ENCODE data around the gene GPR143. TPM values are rescaled to one million over a fixed set of nuclear protein-coding genes. Genes with fewer than 3 reads are reported as not detected.
A peak's percentile ranks its signal among the peaks of the same experiment; 100 is the strongest.

GPR143 gene
- total and polyA plus RNA-seq, 2 experiments from 2014 or later: 6.3 to 12.8 TPM

GRCh38 chrX:9700555-9700954, 65.1 kb downstream of the GPR143 start:
- Histone ChIP-seq H3K4me3 (no peak overlapping the region), H3K27ac (no peak overlapping the region), H3K4me1 (ENCODE audit: low read depth) (peaks cover 8% of the 10 kb centered on the region), H3K36me3 (peaks cover 14% of the 10 kb centered on the region), H3K27me3 (no peaks in the 10 kb centered on the region), H3K9me3 (ENCODE audit: low read depth) (no peaks in the 10 kb centered on the region)
- peak in 1 of 2 donors; percentile 21 for DNase-seq (ENCODE audit: low read depth in 1 of 2, low spot score in 1 of 2)
- TF ChIP-seq, protein P1, sequence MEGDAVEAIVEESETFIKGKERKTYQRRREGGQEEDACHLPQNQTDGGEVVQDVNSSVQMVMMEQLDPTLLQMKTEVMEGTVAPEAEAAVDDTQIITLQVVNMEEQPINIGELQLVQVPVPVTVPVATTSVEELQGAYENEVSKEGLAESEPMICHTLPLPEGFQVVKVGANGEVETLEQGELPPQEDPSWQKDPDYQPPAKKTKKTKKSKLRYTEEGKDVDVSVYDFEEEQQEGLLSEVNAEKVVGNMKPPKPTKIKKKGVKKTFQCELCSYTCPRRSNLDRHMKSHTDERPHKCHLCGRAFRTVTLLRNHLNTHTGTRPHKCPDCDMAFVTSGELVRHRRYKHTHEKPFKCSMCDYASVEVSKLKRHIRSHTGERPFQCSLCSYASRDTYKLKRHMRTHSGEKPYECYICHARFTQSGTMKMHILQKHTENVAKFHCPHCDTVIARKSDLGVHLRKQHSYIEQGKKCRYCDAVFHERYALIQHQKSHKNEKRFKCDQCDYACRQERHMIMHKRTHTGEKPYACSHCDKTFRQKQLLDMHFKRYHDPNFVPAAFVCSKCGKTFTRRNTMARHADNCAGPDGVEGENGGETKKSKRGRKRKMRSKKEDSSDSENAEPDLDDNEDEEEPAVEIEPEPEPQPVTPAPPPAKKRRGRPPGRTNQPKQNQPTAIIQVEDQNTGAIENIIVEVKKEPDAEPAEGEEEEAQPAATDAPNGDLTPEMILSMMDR (IDR thresholded peaks at IDR 0.05; ENCODE audit: low read depth, low read length): no peak

- Histone ChIP-seq H3K4me3 (no peak overlapping the region), H3K9me3 (ENCODE audit: low read depth) (no peaks in the 10 kb centered on the region), H3K36me3 (peaks cover 19% of the 10 kb centered on the region), H3K4me1 (ENCODE audit: low read depth) (peaks cover 8% of the 10 kb centered on the region), H3K27me3 (no peaks in the 10 kb centered on the region), H3K27ac (no peak overlapping the region)
- TF ChIP-seq, protein P1 (IDR thresholded peaks at IDR 0.05; ENCODE audit: low read depth, low read length): no peak
- DNase-seq (ENCODE audit: low read depth in 1 of 2, low spot score in 1 of 2): no peak
Measured at GRCh38 chrX:9698576-9698975, 67.1 kb downstream of the GPR143 start.

DNA sequence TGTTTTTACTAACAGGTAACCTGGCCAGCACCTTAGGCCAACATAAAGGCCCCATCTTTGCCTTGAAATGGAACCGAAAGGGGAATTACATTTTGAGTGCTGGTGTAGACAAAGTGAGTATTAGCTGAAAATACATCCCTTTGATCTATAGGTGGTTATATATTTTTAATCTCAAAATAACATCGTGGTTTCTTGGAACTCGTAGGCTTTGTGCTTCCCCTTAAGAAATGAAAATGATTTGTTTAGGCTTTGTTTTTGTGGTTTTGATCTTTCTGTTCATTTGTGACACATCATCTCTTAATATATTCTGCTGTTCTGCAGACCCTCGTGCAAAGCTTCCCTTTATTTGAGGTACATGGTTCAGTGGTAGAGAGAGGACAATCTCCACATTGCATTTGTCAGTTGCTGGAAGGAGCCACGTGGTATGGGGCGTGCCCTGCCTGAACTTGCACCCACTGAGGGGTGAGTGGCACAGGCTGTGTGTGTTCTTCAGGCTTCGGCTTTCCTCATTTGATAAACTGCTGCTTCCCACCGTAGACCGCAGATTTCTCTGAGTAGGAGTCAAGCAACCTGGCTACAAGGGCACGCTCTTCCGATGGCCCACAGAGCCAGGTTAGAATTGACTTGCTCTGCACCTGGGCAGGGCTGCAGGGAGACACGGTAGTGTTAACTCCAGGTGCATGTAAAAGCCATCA, 72.2 kb downstream of the GPR143 start:
- no peak overlapping the region for H3K27ac ChIP-seq
- H3K36me3 ChIP-seq: peaks cover 46% of the 10 kb centered on the region
- TF ChIP-seq, protein P1 (IDR thresholded peaks at IDR 0.05; ENCODE audit: low read depth, low read length): no peak
- H3K4me3 ChIP-seq: no peak overlapping the region
- H3K9me3 ChIP-seq (ENCODE audit: low read depth): no peaks in the 10 kb centered on the region
- no peak for DNase-seq (ENCODE audit: low read depth in 1 of 2, low spot score in 1 of 2)
- peaks cover 8% of the 10 kb centered on the region for H3K4me1 ChIP-seq (ENCODE audit: low read depth)
- H3K27me3 ChIP-seq: no peaks in the 10 kb centered on the region

DNA sequence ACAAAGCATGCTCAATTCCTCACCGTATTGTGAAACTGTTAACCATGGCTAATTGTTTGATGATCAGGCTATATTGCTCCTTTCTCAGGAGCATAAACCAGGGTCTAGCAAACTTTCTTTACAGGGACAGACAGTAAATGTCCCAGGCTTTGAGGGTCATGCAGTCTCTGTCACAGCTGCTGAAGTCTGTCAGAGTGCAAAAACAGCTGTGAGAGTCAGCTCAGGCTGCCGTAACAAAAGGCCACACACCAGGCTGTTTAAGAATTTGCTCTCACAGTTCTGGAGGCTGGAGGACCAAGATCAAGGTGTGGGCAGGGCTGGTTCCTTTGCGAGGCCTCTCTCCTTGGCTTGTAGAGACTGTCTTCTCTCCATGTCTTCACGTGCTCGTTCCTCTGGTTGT, 75.6 kb downstream of the GPR143 start:
- peaks cover 38% of the 10 kb centered on the region for H3K36me3 ChIP-seq
- H3K27ac ChIP-seq: no peak overlapping the region
- TF ChIP-seq, protein P1 (IDR thresholded peaks at IDR 0.05; ENCODE audit: low read depth, low read length): no peak
- no peak overlapping the region for H3K4me3 ChIP-seq
- H3K27me3 ChIP-seq: no peaks in the 10 kb centered on the region
- no peaks in the 10 kb centered on the region for H3K4me1 ChIP-seq (ENCODE audit: low read depth)
- DNase-seq (ENCODE audit: low read depth in 1 of 2, low spot score in 1 of 2): no peak
- no peaks in the 10 kb centered on the region for H3K9me3 ChIP-seq (ENCODE audit: low read depth)

DNA sequence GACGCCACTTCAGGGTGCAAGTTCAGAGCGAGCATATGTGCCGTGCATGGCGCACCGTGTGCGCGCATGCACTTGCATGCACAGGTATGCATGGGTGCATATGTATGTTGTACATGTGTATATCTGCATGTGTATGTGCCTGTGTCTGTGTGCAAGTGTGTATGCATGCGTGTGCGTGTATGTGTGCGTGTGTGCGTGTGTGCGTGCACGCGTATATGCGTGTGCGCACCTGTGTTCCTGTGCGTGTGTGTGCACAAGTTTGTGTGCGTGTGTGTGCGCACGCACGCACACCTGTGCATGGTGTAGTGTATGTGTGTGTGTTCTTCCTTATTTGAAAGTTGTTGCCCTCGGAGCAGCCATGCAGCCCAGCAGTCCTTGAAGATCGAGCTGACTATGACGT, 76.8 kb downstream of the GPR143 start:
- TF ChIP-seq, protein P1 (IDR thresholded peaks at IDR 0.05; ENCODE audit: low read depth, low read length): no peak
- H3K27me3 ChIP-seq: no peaks in the 10 kb centered on the region
- DNase-seq (ENCODE audit: low read depth in 1 of 2, low spot score in 1 of 2): no peak

More for the DNA sequence above, 76.8 kb downstream of the GPR143 start:
- H3K9me3 ChIP-seq (ENCODE audit: low read depth): no peaks in the 10 kb centered on the region
- H3K27ac ChIP-seq: no peak overlapping the region
- H3K4me1 ChIP-seq (ENCODE audit: low read depth): no peaks in the 10 kb centered on the region
- peaks cover 39% of the 10 kb centered on the region for H3K36me3 ChIP-seq
- H3K4me3 ChIP-seq: no peak overlapping the region
